H9 (cell line): ENCODE results near the gene RPP40. TPM values are rescaled to one million over a fixed set of nuclear protein-coding genes. Genes with fewer than 3 reads are reported as not detected.

ENCODE experiments used
- DNase-seq: peaks from one replicate; pipeline ENCODE4 v3.0.0-alpha.2; 2017
- H2AFZ ChIP-seq: one replicate; pipeline ENCODE4 v1.6.1; 2013; ENCODE audit warnings: mild to moderate bottlenecking, low read length, control low read depth, moderate library complexity
- H2AK5ac ChIP-seq: 2 replicates; pipeline ENCODE4 v1.6.1; 2013; ENCODE audit warnings: low read length, control low read depth, mixed read lengths; ENCODE audit not compliant: insufficient read length
- H2BK120ac ChIP-seq: one replicate; pipeline ENCODE4 v1.6.1; 2013; ENCODE audit warnings: low read depth, mild to moderate bottlenecking, low read length, control low read depth, inconsistent platforms; ENCODE audit not compliant: poor library complexity, severe bottlenecking
- H2BK12ac ChIP-seq: 2 replicates; pipeline ENCODE4 v1.6.1; 2013; ENCODE audit warnings: low read length, control low read depth, mixed read lengths, low read depth; ENCODE audit not compliant: insufficient read length
- H2BK15ac ChIP-seq: 2 replicates; pipeline ENCODE4 v1.6.1; 2013; ENCODE audit warnings: low read depth, low read length, control low read depth
- H2BK20ac ChIP-seq: one replicate; pipeline ENCODE4 v1.6.1; 2013; ENCODE audit warnings: low read depth, mild to moderate bottlenecking, low read length, control low read depth, inconsistent platforms; ENCODE audit not compliant: poor library complexity, severe bottlenecking
- H2BK5ac ChIP-seq: 2 replicates; pipeline ENCODE4 v1.6.1; 2013; ENCODE audit warnings: low read length, control low read depth, mixed read lengths; ENCODE audit not compliant: insufficient read length
- H3K14ac ChIP-seq: 2 replicates; pipeline ENCODE4 v1.6.1; 2013; ENCODE audit warnings: low read length, control low read depth; ENCODE audit not compliant: insufficient read depth
- H3K18ac ChIP-seq: 2 replicates; pipeline ENCODE4 v1.6.1; 2013; ENCODE audit warnings: low read depth, mild to moderate bottlenecking, mixed read lengths, low read length, control low read depth; ENCODE audit not compliant: insufficient read length
- H3K23ac ChIP-seq: 2 replicates; pipeline ENCODE4 v1.6.1; 2013; ENCODE audit warnings: low read length, control low read depth, mixed read lengths, low read depth; ENCODE audit not compliant: insufficient read length
- H3K23me2 ChIP-seq: 2 replicates; pipeline ENCODE4 v1.6.1; 2013; ENCODE audit warnings: low read depth, mild to moderate bottlenecking, mixed read lengths, low read length, control low read depth; ENCODE audit not compliant: insufficient read length, poor library complexity, severe bottlenecking
- H3K27ac ChIP-seq: 2 replicates; pipeline ENCODE4 v1.5.1; 2013; ENCODE audit warnings: low read length, control low read depth, mixed read lengths, low read depth; ENCODE audit not compliant: insufficient read length
- H3K27me3 ChIP-seq: 2 replicates; pipeline ENCODE4 v1.6.1; 2013; ENCODE audit warnings: low read length, control low read depth, inconsistent platforms; ENCODE audit not compliant: insufficient read depth
- H3K4ac ChIP-seq: 2 replicates; pipeline ENCODE4 v1.6.1; 2013; ENCODE audit warnings: low read depth, mild to moderate bottlenecking, control low read depth, inconsistent platforms, low read length, moderate library complexity
- H3K4me1 ChIP-seq: 2 replicates; pipeline ENCODE4 v1.6.1; 2013; ENCODE audit warnings: low read length, control low read depth, inconsistent platforms; ENCODE audit not compliant: insufficient read depth
- H3K4me2 ChIP-seq: 2 replicates; pipeline ENCODE4 v1.6.1; 2013; ENCODE audit warnings: low read length, control low read depth, mixed read lengths; ENCODE audit not compliant: insufficient read length, insufficient read depth
- H3K56ac ChIP-seq: 2 replicates; pipeline ENCODE4 v1.6.1; 2013; ENCODE audit warnings: low read depth, mild to moderate bottlenecking, mixed read lengths, low read length, control low read depth; ENCODE audit not compliant: insufficient read length
- H3K79me1 ChIP-seq: 2 replicates; pipeline ENCODE4 v1.6.1; 2013; ENCODE audit warnings: low read depth, mild to moderate bottlenecking, moderate library complexity, low read length, control low read depth, inconsistent platforms; ENCODE audit not compliant: insufficient read depth, poor library complexity, severe bottlenecking
- H3K79me2 ChIP-seq: 2 replicates; pipeline ENCODE4 v1.6.1; 2013; ENCODE audit warnings: low read length, control low read depth, inconsistent platforms; ENCODE audit not compliant: insufficient read depth
- H3K9ac ChIP-seq: 2 replicates; pipeline ENCODE4 v1.6.1; 2013; ENCODE audit warnings: low read length, control low read depth, mixed read lengths; ENCODE audit not compliant: insufficient read length; ENCODE audit errors: extremely low read depth
- H3K9me3 ChIP-seq: one replicate; pipeline ENCODE4 v1.6.1; 2013; ENCODE audit warnings: low read depth, low read length, inconsistent platforms; ENCODE audit not compliant: control insufficient read depth
- H3T11ph ChIP-seq: one replicate; pipeline ENCODE4 v1.6.1; 2013; ENCODE audit warnings: mild to moderate bottlenecking, low read length, control low read depth, inconsistent platforms
- H4K20me1 ChIP-seq: one replicate; pipeline ENCODE4 v1.6.1; 2013; ENCODE audit not compliant: control insufficient read depth, insufficient read length, insufficient read depth
- H4K5ac ChIP-seq: 2 replicates; pipeline ENCODE4 v1.6.1; 2013; ENCODE audit warnings: low read depth, mild to moderate bottlenecking, mixed read lengths, low read length, control low read depth; ENCODE audit not compliant: insufficient read length
- H4K8ac ChIP-seq: replicated peaks from 2 replicates; pipeline ENCODE4 v1.6.1; 2013; ENCODE audit warnings: low read length, control low read depth, mixed read lengths, low read depth; ENCODE audit not compliant: insufficient read length
- H4K91ac ChIP-seq: 2 replicates; pipeline ENCODE4 v1.6.1; 2013; ENCODE audit warnings: low read depth, mild to moderate bottlenecking, moderate library complexity, mixed read lengths, low read length, control low read depth; ENCODE audit not compliant: insufficient read length
- H3K27ac Mint-ChIP-seq, 3 experiments: 2 replicates in 2 of 3; 3 replicates in 1 of 3; pipeline ENCODE4 v1.8.0; 2020 to 2021; ENCODE audit warnings: mixed read lengths in 3 of 3, mild to moderate bottlenecking in 1 of 3, moderate library complexity in 1 of 3
- H3K27me3 Mint-ChIP-seq: 2 replicates; pipeline ENCODE4 v1.8.0; 2021; ENCODE audit warnings: low read depth, mild to moderate bottlenecking, moderate library complexity, mixed read lengths
- H3K36me3 Mint-ChIP-seq, 3 experiments: 2 replicates in 2 of 3; 3 replicates in 1 of 3; pipeline ENCODE4 v1.8.0; 2020 to 2021; ENCODE audit warnings: low read depth in 3 of 3, mixed read lengths in 3 of 3; ENCODE audit not compliant: insufficient read depth in 1 of 3
- H3K4me1 Mint-ChIP-seq, 2 experiments: 2 replicates each; pipeline ENCODE4 v1.8.0; 2020; ENCODE audit warnings: mixed read lengths in 2 of 2
- H3K4me3 Mint-ChIP-seq, 2 experiments: 2 replicates in 1 of 2; 3 replicates in 1 of 2; pipeline ENCODE4 v1.8.0; 2020 to 2021; ENCODE audit warnings: mild to moderate bottlenecking in 2 of 2, mixed read lengths in 2 of 2, moderate library complexity in 1 of 2
- H3K9me3 Mint-ChIP-seq, 2 experiments: 2 replicates in 1 of 2; 3 replicates in 1 of 2; pipeline ENCODE4 v1.8.0; 2020; ENCODE audit warnings: mild to moderate bottlenecking in 2 of 2, mixed read lengths in 2 of 2, moderate library complexity in 1 of 2
- WGBS: extraction: QIAGEN DNeasy Blood & Tissue Kit; methylation state at CpG from one replicate; pipeline ENCODE4 v1.1.7; 2013; ENCODE audit warnings: missing lambda C conversion rate, low lambda C conversion rate, mixed read lengths; ENCODE audit not compliant: insufficient read length; ENCODE audit errors: extremely low coverage; 5-methylcytosine and 5-hydroxymethylcytosine counted together
- total RNA-seq: library from RNA; stranded (reverse); gene quantifications from 2 replicates; pipeline ENCODE4 v1.2.1, GENCODE V29; 2021
- TF ChIP-seq, protein P1 (sequence below): fragments of 200-600 bp; sonication (generic); conservative IDR thresholded peaks from 3 replicates; pipeline ENCODE4 v1.8.0; 2021; ENCODE audit warnings: antibody characterized with exemption, mild to moderate bottlenecking

RPP40 gene
- total RNA-seq, 1 experiment from 2014 or later = 17.8 TPM

DNA sequence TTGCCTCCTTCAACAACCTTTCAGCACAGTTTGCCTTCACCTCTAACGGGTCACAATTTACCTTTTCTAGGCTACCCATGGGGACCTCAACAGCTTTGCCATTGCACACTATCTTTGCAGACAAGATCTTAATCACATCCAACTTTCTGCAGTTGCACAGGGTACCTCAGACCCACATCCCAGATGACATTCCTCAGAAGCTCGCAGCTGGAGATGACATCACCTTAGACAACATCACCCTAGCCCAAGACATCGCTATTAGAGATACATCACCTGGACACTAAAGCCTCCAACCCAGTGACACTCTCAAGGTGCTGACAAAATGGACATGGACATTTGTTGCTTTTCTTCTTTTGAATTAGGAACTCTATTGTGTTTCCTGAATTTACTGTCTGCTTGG lies 38.6 kb upstream of the RPP40 start:
- no peak overlapping the region for H2BK15ac ChIP-seq
- no peak overlapping the region for H2BK12ac ChIP-seq
- no peak overlapping the region for H3K14ac ChIP-seq
- no CpG with 5 or more reads among the region's 3 CpGs for WGBS
- no peaks in the 10 kb centered on the region for H4K20me1 ChIP-seq
- Mint-ChIP-seq H3K9me3 (0 out of 5 replicates have a peak, but pooled peaks cover 0 to 2% of the 10 kb centered on the region in 2 experiments), H3K27ac (no peak overlapping the region; a peak in 1 of 7 replicates), H3K4me1 (peaks cover 0 to 5% of the 10 kb centered on the region in 2 experiments; a peak in 2 of 4 replicates), H3K27me3 (no peaks in the 10 kb centered on the region; the same call in none of the 2 replicates), H3K36me3 (no peaks in the 10 kb centered on the region), H3K4me3 (no peak overlapping the region)
- no peak overlapping the region for H2BK120ac ChIP-seq
- no peak overlapping the region for H2BK20ac ChIP-seq
- no peak overlapping the region for H3K56ac ChIP-seq
- TF ChIP-seq, protein P1, sequence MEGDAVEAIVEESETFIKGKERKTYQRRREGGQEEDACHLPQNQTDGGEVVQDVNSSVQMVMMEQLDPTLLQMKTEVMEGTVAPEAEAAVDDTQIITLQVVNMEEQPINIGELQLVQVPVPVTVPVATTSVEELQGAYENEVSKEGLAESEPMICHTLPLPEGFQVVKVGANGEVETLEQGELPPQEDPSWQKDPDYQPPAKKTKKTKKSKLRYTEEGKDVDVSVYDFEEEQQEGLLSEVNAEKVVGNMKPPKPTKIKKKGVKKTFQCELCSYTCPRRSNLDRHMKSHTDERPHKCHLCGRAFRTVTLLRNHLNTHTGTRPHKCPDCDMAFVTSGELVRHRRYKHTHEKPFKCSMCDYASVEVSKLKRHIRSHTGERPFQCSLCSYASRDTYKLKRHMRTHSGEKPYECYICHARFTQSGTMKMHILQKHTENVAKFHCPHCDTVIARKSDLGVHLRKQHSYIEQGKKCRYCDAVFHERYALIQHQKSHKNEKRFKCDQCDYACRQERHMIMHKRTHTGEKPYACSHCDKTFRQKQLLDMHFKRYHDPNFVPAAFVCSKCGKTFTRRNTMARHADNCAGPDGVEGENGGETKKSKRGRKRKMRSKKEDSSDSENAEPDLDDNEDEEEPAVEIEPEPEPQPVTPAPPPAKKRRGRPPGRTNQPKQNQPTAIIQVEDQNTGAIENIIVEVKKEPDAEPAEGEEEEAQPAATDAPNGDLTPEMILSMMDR = no peak
- H3K4me2 ChIP-seq = no peak overlapping the region
- no peak overlapping the region for H4K8ac ChIP-seq
- no peak overlapping the region for H4K91ac ChIP-seq
- H3K27ac ChIP-seq = no peak overlapping the region
- no peak overlapping the region for H2AK5ac ChIP-seq
- no peak overlapping the region for H3K23ac ChIP-seq
- H3T11ph ChIP-seq = no peak overlapping the region
- no peak overlapping the region for H3K18ac ChIP-seq
- no peak overlapping the region for H2AFZ ChIP-seq
- H3K79me1 ChIP-seq = no peaks in the 10 kb centered on the region
- DNase-seq = no peak
- no peaks in the 10 kb centered on the region for H3K9me3 ChIP-seq
- H2BK5ac ChIP-seq = no peak overlapping the region
- H4K5ac ChIP-seq = no peak overlapping the region
- no peaks in the 10 kb centered on the region for H3K23me2 ChIP-seq
- H3K4ac ChIP-seq = no peak overlapping the region
- H3K79me2 ChIP-seq = no peaks in the 10 kb centered on the region
- H3K9ac ChIP-seq = no peak overlapping the region
- no peaks in the 10 kb centered on the region for H3K27me3 ChIP-seq
- H3K4me1 ChIP-seq = no peaks in the 10 kb centered on the region
